ENCODE measurements around the gene DERL3. TPM values are rescaled to one million over a fixed set of nuclear protein-coding genes. Genes with fewer than 3 reads are reported as not detected.

The DERL3 gene
- total RNA-seq, 1 donor from 2014 or later = 1.1 TPM

DNA sequence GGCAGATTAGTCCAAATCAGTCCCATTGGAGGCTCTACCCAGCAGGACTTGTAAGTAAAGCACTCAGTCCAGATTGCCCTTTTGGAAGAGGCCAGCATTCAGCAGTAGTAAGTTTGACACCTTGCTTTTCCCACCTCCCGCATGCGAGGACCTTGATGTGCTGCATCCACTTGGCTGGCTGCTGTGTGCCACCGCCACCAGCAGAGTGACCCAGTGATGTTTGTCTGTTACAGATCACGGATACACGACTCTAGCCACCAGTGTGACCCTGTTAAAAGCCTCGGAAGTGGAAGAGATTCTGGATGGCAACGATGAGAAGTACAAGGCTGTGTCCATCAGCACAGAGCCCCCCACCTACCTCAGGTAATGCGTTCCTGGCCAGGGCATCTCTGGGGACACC, 45.5 kb downstream of the DERL3 start:
- no peak overlapping the region for H3K27ac Mint-ChIP-seq
- H3K36me3 Mint-ChIP-seq = peaks cover 32% of the 10 kb centered on the region
- H3K36me3 ChIP-seq = no peaks in the 10 kb centered on the region
- no peak overlapping the region for H3K27ac ChIP-seq
- H3K4me3 Mint-ChIP-seq = no peak overlapping the region
- peaks cover 54% of the 10 kb centered on the region for H4K20me1 ChIP-seq (ENCODE audit: low read depth)
- H3K79me2 ChIP-seq (ENCODE audit: low read depth) = peaks cover 57% of the 10 kb centered on the region
- no peaks in the 10 kb centered on the region for H3F3A ChIP-seq (ENCODE audit: low read depth)
- no peak for DNase-seq (ENCODE audit: low spot score)
- no peaks in the 10 kb centered on the region for H3K27me3 Mint-ChIP-seq (ENCODE audit: insufficient read depth, low read depth)
- no peaks in the 10 kb centered on the region for H3K9me3 ChIP-seq (ENCODE audit: low read depth)
- peaks cover 13% of the 10 kb centered on the region for H3K4me1 ChIP-seq
- peaks cover 12% of the 10 kb centered on the region for H3K4me1 Mint-ChIP-seq
- H3K9ac ChIP-seq = no peak overlapping the region
- H3K27me3 ChIP-seq = no peaks in the 10 kb centered on the region
- TF ChIP-seq, protein P1, sequence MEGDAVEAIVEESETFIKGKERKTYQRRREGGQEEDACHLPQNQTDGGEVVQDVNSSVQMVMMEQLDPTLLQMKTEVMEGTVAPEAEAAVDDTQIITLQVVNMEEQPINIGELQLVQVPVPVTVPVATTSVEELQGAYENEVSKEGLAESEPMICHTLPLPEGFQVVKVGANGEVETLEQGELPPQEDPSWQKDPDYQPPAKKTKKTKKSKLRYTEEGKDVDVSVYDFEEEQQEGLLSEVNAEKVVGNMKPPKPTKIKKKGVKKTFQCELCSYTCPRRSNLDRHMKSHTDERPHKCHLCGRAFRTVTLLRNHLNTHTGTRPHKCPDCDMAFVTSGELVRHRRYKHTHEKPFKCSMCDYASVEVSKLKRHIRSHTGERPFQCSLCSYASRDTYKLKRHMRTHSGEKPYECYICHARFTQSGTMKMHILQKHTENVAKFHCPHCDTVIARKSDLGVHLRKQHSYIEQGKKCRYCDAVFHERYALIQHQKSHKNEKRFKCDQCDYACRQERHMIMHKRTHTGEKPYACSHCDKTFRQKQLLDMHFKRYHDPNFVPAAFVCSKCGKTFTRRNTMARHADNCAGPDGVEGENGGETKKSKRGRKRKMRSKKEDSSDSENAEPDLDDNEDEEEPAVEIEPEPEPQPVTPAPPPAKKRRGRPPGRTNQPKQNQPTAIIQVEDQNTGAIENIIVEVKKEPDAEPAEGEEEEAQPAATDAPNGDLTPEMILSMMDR (IDR thresholded peaks at IDR 0.05) = no peak
- TF ChIP-seq EZH2 (IDR thresholded peaks at IDR 0.05) (no peak), EZH2phosphoT487 (IDR thresholded peaks at IDR 0.05) (no peak)
- H3K4me2 ChIP-seq = no peak overlapping the region
- no peak overlapping the region for H3K4me3 ChIP-seq
- no peak overlapping the region for H2AFZ ChIP-seq (replicated peaks)
- no peaks in the 10 kb centered on the region for H3K9me3 Mint-ChIP-seq

DNA sequence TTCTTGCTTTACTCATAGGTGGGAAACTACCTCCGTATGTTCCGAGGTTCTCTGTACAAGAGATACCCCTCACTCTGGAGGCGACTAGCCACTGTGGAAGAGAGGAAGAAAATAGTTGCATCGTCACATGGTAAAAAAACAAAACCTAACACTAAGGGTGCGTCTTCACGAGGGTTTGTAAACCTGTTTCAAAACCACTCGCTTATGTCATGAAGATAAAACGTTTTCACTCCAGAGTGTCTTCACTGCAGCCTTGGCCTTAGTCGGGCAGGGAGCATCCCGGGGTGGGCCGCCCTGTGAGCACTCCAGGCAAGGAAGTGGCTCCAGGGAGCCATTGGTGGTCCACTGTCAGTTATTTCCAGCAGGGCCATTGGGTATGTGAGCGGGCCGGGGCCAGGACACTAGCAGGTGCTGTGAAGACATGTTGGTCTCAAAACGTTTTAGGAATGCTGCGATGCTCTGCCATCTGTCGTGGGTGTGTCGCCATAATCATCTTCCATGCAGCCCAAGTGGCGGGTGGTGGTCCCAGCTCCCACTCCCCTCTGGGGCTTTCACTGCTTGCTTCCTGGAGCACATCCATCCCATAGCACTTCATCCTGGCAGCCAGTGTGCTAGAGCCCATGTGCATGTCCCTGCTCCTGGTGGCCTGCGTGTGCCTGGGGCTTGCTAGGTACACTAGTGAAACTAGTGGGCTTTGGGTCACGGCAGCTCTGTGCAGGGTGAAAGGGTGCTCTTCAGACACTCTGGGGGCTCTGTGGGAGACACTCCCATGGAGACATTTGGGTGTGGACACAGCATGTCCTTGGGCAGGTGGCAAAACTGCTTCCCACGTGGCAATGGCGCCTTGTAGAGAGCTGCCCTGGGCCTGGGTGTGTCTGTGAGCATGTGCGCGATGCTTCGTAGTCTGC, 46.8 kb downstream of the DERL3 start:
- Histone ChIP-seq H3K4me3 (no peak overlapping the region), H3K27ac (no peak overlapping the region), H3K79me2 (ENCODE audit: low read depth) (peaks cover 62% of the 10 kb centered on the region), H2AFZ (replicated peaks) (no peak overlapping the region), H3K36me3 (no peaks in the 10 kb centered on the region), H3K4me1 (peaks cover 19% of the 10 kb centered on the region), H3K9me3 (ENCODE audit: low read depth) (no peaks in the 10 kb centered on the region), H3K4me2 (no peak overlapping the region), H4K20me1 (ENCODE audit: low read depth) (peaks cover 65% of the 10 kb centered on the region), H3K9ac (no peak overlapping the region), H3F3A (ENCODE audit: low read depth) (peaks cover 8% of the 10 kb centered on the region), H3K27me3 (no peaks in the 10 kb centered on the region)
- TF ChIP-seq, protein P1 (IDR thresholded peaks at IDR 0.05) = no peak
- TF ChIP-seq EZH2phosphoT487 (IDR thresholded peaks at IDR 0.05) (no peak), EZH2 (IDR thresholded peaks at IDR 0.05) (no peak)
- H3K4me3 Mint-ChIP-seq = no peak overlapping the region
- peaks cover 20% of the 10 kb centered on the region for H3K4me1 Mint-ChIP-seq
- DNase-seq (ENCODE audit: low spot score) = no peak
- H3K36me3 Mint-ChIP-seq = peaks cover 28% of the 10 kb centered on the region
- H3K27me3 Mint-ChIP-seq (ENCODE audit: insufficient read depth, low read depth) = no peaks in the 10 kb centered on the region
- H3K27ac Mint-ChIP-seq = no peak overlapping the region
- H3K9me3 Mint-ChIP-seq = no peaks in the 10 kb centered on the region

DNA sequence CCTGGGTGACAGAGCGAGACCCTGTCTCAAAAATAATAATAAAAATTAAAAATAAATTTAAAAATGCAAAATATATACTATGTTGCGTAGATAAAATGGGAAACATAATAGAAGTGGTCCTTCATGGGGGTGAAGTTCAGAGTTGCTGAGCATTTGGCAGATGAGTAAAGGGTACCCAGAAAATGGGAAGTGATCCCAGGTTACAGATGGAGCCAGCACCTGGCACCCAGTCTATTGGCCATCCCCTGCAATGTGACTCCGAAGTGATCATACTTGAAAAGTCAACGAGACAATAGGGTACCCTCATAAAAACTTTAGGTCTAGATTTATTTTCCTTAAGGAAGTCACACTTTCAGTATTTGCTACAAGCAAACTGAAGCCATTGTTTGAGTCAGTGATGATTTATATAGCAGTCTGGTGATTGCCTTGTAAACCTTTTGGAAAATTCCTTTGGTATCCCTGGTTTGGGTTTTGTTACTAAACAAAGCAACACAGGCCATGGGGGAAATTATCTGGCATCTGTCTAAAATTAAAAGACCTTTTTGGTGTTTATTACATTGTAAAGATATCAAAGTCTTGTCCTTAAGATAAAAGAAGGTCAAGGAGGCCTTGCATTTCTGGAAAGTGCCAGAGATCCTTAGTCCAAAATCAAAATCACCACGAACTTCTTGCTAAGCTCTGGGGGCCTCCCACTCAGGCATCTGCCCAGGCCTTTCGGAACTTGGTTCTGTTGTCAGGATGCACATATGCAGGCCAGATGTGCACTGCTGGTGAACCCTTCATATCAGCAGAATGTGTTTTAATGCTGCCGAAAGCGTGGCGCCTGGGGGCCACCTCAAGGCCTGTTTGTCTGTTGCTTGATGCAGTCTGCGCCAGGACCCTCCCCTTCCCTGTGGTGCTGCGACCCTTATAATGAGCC, 47.7 kb downstream of the DERL3 start:
- Histone ChIP-seq H3K79me2 (ENCODE audit: low read depth) (peaks cover 62% of the 10 kb centered on the region), H3K9me3 (ENCODE audit: low read depth) (no peaks in the 10 kb centered on the region), H3K4me1 (peaks cover 24% of the 10 kb centered on the region), H3K36me3 (no peaks in the 10 kb centered on the region), H3K4me2 (no peak overlapping the region), H3K9ac (no peak overlapping the region), H3F3A (ENCODE audit: low read depth) (peaks cover 16% of the 10 kb centered on the region), H4K20me1 (ENCODE audit: low read depth) (peaks cover 62% of the 10 kb centered on the region), H3K4me3 (no peak overlapping the region), H3K27me3 (no peaks in the 10 kb centered on the region), H2AFZ (replicated peaks) (no peak overlapping the region), H3K27ac (no peak overlapping the region)
- Mint-ChIP-seq H3K4me3 (no peak overlapping the region), H3K36me3 (peaks cover 21% of the 10 kb centered on the region), H3K4me1 (peaks cover 27% of the 10 kb centered on the region), H3K27me3 (ENCODE audit: insufficient read depth, low read depth) (no peaks in the 10 kb centered on the region), H3K9me3 (no peaks in the 10 kb centered on the region), H3K27ac (no peak overlapping the region)
- no peak for DNase-seq (ENCODE audit: low spot score)
- no peak for TF ChIP-seq EZH2phosphoT487 (IDR thresholded peaks at IDR 0.05)
- TF ChIP-seq EZH2 (IDR thresholded peaks at IDR 0.05) = no peak
- TF ChIP-seq, protein P1 (IDR thresholded peaks at IDR 0.05) = no peak
